Colonic mucosa (tissue), 4 donors: ENCODE data around the gene S100A6. TPM values are rescaled to one million over a fixed set of nuclear protein-coding genes. Genes with fewer than 3 reads are reported as not detected.
A peak's percentile ranks its signal among the peaks of the same experiment; 100 is the strongest.
"Not testable (repeated sequence)": the region's sequence is repeated elsewhere in the genome, so short reads cannot be mapped to it uniquely, and the experiment has no call there.

Experiments
- DNase-seq: peaks from one replicate; pipeline ENCODE4 v3.0.0-alpha.2; 2020
- H3K27ac ChIP-seq: fragments of 200-600 bp; one replicate; pipeline ENCODE4 v1.8.0; 2021
- H3K27me3 ChIP-seq: fragments of 200-600 bp; one replicate; pipeline ENCODE4 v1.8.0; 2021
- H3K36me3 ChIP-seq: fragments of 200-600 bp; one replicate; pipeline ENCODE4 v1.8.0; 2021
- H3K4me1 ChIP-seq: fragments of 200-600 bp; one replicate; pipeline ENCODE4 v1.8.0; 2021; ENCODE audit warnings: mild to moderate bottlenecking
- H3K4me3 ChIP-seq: fragments of 200-600 bp; one replicate; pipeline ENCODE4 v1.8.0; 2021
- H3K9ac ChIP-seq, 2 donors: one replicate each; pipeline ENCODE4 v1.7.0; 2013; ENCODE audit warnings: control low read depth in 2 of 2, low read depth in 2 of 2, low read length in 2 of 2
- H3K9me3 ChIP-seq: fragments of 200-600 bp; one replicate; pipeline ENCODE4 v1.8.0; 2021
- CTCF ChIP-seq: fragments of 200-600 bp; IDR thresholded peaks from one replicate; pipeline ENCODE4 v1.8.0; 2022; ENCODE audit warnings: antibody characterized with exemption, mild to moderate bottlenecking
- intact Hi-C: fragments of 100-400 bp; cut with DNase I; formaldehyde crosslinking; loops from one replicate; pipeline ENCODE4 v1.14.1; 2022
- total RNA-seq, 2 donors: library from RNA; stranded (reverse); fragmentation: NEBNext Ultra II Directional in 1 of 2; extraction: Animal tissue kit (Norgen Biotek cat#: 25700) in 1 of 2; gene quantifications; one replicate each; pipeline ENCODE4 v1.2.1, GENCODE V29; 2021
- donor health status: healthy.
- donor health status: DM: no; HTN: no; CAD: no.
- donor health status: DM: no; HTN: no; CAD: no.

Gene S100A6
- total RNA-seq, 2 donors from 2014 or later, result 2,444 to 2,474 TPM

- Histone ChIP-seq H3K4me3 (no peak overlapping the region), H3K27ac (peak overlapping the region; percentile 51), H3K4me1 (peaks cover 5% of the 10 kb centered on the region), H3K36me3 (no peaks in the 10 kb centered on the region), H3K9me3 (no peaks in the 10 kb centered on the region), H3K9ac (peak overlapping the region in 1 of 2 donors; percentile 41), H3K27me3 (no peaks in the 10 kb centered on the region)
- intact Hi-C loops, result no loop called here
- peak; percentile 19 for DNase-seq
- TF ChIP-seq CTCF, result no peak
Measured at GRCh38 chr1:153520818-153521476, 14.8 kb downstream of the S100A6 start.

DNA sequence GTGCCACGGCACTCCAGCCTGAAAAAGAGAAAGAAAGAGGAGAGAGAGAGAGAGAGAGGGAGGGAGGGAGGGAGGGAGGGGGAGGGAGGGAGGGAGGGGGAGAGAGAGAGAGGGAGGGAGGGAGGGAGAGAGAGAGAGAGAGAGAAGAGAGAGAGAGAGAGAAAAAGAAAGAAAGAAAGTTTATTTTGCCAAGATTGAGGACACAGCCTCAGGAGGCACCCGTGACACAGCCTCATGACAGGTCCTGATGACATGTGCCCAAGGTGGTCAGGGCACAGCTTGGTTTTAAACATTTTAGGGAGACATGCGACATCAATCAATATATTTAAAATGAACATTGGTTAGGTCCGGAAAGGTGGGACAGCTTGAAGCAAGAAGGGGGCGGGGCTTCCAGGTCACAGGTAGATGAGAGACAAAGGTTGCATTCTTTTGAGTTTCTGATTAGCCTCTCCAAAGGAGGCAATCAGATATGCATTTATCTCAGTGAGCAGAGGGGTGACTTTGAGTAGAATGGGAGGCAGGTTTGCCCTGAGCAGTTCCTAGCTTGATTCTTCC, 15.6 kb downstream of the S100A6 start:
- peak overlapping the region; percentile 51 for H3K27ac ChIP-seq
- DNase-seq, result peak; percentile 83
- peak overlapping the region in 1 of 2 donors; percentile 41 for H3K9ac ChIP-seq
- intact Hi-C loops, H3K9me3 ChIP-seq, H3K27me3 ChIP-seq, H3K4me1 ChIP-seq, H3K36me3 ChIP-seq, H3K4me3 ChIP-seq: not testable (repeated sequence)

DNA sequence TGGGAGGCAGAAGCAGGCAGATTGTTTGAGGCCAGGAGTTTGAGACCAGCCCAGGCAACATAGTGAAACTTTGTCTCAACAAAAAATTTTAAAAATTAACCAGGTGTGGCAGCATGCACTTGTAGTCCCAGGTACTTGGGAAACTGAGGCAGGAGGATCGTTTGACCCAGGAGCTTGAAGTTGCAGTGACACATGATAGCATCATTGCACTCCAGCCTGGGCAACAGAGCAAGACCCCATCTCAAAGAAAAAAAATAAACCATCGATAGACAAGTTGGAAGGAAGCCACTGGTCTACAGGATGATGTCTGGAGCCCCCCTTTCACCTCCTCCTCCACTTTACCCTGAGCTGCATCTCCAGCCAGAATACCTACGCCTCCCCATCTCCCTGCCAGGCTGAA, 16.5 kb downstream of the S100A6 start:
- peak; percentile 16 for DNase-seq
- H3K27ac ChIP-seq, result no peak overlapping the region
- no peaks in the 10 kb centered on the region for H3K36me3 ChIP-seq
- peaks cover 10% of the 10 kb centered on the region for H3K4me1 ChIP-seq
- intact Hi-C loops, result no loop called here
- no peak for TF ChIP-seq CTCF
- H3K9ac ChIP-seq, result no peak overlapping the region
- H3K4me3 ChIP-seq, result no peak overlapping the region
- no peaks in the 10 kb centered on the region for H3K27me3 ChIP-seq
- H3K9me3 ChIP-seq, result no peaks in the 10 kb centered on the region

GRCh38 chr1:153515504-153516394, 20.0 kb downstream of the S100A6 start:
- H3K27me3 ChIP-seq, result no peaks in the 10 kb centered on the region
- H3K4me3 ChIP-seq, result no peak overlapping the region
- intact Hi-C loops, result no loop called here
- peak overlapping the region; percentile 74 for H3K27ac ChIP-seq
- no peaks in the 10 kb centered on the region for H3K36me3 ChIP-seq
- peak; percentile 93 for DNase-seq
- no peaks in the 10 kb centered on the region for H3K9me3 ChIP-seq
- no peak for TF ChIP-seq CTCF
- H3K9ac ChIP-seq, result peak overlapping the region; percentile 53 to 87
- H3K4me1 ChIP-seq, result peaks cover 10% of the 10 kb centered on the region

DNA sequence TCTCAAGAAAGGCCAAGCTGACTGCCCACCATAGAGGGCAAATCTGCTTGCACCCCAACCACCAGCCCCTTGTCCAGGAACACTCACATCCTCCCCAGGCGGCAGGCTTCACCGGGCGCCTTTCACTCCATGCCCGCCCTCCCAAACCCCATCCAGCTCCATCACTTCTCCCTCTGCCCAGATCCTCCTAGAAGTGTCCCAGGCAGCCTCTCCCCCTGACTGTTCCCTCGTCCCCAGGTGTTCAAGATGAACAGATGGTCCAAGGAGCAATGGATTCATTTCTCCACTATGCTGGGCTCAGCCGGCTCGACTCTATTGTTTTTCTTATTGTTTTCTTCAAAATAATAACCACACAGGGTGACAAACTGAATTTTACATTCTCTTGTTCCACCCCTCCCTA, 22.1 kb downstream of the S100A6 start:
- Histone ChIP-seq H3K9ac (no peak overlapping the region), H3K9me3 (no peaks in the 10 kb centered on the region), H3K27me3 (no peaks in the 10 kb centered on the region), H3K36me3 (no peaks in the 10 kb centered on the region), H3K4me1 (peaks cover 10% of the 10 kb centered on the region), H3K27ac (no peak overlapping the region), H3K4me3 (no peak overlapping the region)
- no peak for TF ChIP-seq CTCF
- DNase-seq, result no peak
- intact Hi-C loops, result loop anchor here (5.0 kb wide), 1 partner anchor 104 kb away; the partner anchor contains the start of gene S100A14
